Sigmoid colon (tissue), 4 donors: Measurements from ENCODE around the gene RBBP8.

Experiments used
- EP300 ChIP-seq, 4 donors: sonication (generic); formaldehyde crosslinking; IDR thresholded peaks; one replicate each; pipeline ENCODE4 v1.6.1; 2017; ENCODE audit warnings: antibody characterized with exemption in 4 of 4
- POLR2A ChIP-seq, 2 donors: fragments of 450-650 bp; IDR thresholded peaks; one replicate each; pipeline ENCODE4 v1.6.1; 2016; ENCODE audit warnings: antibody characterized with exemption in 2 of 2, mild to moderate bottlenecking in 2 of 2, moderate library complexity in 2 of 2
- TF ChIP-seq, protein P1 (sequence below), 4 experiments: fragments of 450-650 bp in 3 of 4; fragments of 200-600 bp in 1 of 4; IDR thresholded peaks; one replicate each; pipeline ENCODE4 v1.5.1; 2016 to 2019; ENCODE audit warnings: antibody characterized with exemption in 4 of 4, mild to moderate bottlenecking in 3 of 4, moderate library complexity in 2 of 4

DNA sequence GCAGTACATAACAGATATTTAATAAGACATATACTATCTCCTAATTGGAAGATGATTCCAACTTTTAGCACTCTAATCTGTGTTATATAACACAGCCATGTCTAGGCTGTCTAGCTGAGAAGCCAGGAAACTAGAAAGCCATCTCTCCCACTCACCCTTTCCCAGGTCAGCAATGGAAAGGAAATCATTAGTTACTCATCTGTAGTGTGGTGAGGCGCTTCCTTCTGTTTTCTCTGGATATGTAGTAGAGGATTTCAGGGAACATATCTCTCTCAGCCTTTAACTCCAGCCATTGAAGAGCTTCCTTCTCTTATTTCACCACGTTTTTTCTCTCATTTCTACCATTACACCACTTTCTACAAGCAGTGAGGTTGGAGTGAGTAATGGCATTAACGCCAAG is 19.4 kb downstream of the RBBP8 start:
- TF ChIP-seq, protein P1, sequence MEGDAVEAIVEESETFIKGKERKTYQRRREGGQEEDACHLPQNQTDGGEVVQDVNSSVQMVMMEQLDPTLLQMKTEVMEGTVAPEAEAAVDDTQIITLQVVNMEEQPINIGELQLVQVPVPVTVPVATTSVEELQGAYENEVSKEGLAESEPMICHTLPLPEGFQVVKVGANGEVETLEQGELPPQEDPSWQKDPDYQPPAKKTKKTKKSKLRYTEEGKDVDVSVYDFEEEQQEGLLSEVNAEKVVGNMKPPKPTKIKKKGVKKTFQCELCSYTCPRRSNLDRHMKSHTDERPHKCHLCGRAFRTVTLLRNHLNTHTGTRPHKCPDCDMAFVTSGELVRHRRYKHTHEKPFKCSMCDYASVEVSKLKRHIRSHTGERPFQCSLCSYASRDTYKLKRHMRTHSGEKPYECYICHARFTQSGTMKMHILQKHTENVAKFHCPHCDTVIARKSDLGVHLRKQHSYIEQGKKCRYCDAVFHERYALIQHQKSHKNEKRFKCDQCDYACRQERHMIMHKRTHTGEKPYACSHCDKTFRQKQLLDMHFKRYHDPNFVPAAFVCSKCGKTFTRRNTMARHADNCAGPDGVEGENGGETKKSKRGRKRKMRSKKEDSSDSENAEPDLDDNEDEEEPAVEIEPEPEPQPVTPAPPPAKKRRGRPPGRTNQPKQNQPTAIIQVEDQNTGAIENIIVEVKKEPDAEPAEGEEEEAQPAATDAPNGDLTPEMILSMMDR (IDR thresholded peaks at IDR 0.05): no peak
- TF ChIP-seq POLR2A (IDR thresholded peaks at IDR 0.05): no peak
- no peak for TF ChIP-seq EP300 (IDR thresholded peaks at IDR 0.05)
